ENCODE results near the gene ADCY1. TPM values are rescaled to one million over a fixed set of nuclear protein-coding genes. Genes with fewer than 3 reads are reported as not detected.

ADCY1 gene
- total RNA-seq, 1 donor from 2014 or later: 4.7 TPM

DNA sequence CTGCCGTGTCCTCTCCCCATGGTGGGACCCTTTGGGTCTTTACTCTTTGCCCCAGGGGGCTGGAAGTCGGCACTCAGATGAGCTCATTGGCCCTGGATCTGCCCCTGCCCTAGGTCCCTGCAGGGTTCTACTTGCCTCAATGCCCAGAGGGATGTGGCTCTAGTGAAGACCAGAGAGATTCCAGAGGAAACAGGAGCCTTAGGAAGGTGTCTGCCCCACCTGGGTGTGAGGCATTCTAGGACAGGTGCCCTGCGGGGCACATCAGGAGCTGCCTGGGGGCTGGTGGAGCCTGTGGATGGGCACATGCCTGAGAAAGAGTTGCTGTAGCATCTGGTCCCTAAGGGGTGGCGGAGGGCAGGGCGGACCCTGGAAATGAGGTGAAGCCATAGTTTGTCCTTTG lies 128.6 kb downstream of the ADCY1 start:
- TF ChIP-seq, protein P1, sequence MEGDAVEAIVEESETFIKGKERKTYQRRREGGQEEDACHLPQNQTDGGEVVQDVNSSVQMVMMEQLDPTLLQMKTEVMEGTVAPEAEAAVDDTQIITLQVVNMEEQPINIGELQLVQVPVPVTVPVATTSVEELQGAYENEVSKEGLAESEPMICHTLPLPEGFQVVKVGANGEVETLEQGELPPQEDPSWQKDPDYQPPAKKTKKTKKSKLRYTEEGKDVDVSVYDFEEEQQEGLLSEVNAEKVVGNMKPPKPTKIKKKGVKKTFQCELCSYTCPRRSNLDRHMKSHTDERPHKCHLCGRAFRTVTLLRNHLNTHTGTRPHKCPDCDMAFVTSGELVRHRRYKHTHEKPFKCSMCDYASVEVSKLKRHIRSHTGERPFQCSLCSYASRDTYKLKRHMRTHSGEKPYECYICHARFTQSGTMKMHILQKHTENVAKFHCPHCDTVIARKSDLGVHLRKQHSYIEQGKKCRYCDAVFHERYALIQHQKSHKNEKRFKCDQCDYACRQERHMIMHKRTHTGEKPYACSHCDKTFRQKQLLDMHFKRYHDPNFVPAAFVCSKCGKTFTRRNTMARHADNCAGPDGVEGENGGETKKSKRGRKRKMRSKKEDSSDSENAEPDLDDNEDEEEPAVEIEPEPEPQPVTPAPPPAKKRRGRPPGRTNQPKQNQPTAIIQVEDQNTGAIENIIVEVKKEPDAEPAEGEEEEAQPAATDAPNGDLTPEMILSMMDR (IDR thresholded peaks at IDR 0.05; ENCODE audit: unreplicated experiment): no peak
- no peak overlapping the region for H3K27ac Mint-ChIP-seq
- no peaks in the 10 kb centered on the region for H3K36me3 Mint-ChIP-seq
- H3K4me1 Mint-ChIP-seq: no peaks in the 10 kb centered on the region
- H3K4me3 Mint-ChIP-seq: no peak overlapping the region
- peaks cover 16% of the 10 kb centered on the region for H3K27me3 Mint-ChIP-seq (ENCODE audit: low read depth)
- no peak for DNase-seq (ENCODE audit: low spot score in 2 of 2, unreplicated experiment in 2 of 2)
- no peaks in the 10 kb centered on the region for H3K9me3 Mint-ChIP-seq

DNA sequence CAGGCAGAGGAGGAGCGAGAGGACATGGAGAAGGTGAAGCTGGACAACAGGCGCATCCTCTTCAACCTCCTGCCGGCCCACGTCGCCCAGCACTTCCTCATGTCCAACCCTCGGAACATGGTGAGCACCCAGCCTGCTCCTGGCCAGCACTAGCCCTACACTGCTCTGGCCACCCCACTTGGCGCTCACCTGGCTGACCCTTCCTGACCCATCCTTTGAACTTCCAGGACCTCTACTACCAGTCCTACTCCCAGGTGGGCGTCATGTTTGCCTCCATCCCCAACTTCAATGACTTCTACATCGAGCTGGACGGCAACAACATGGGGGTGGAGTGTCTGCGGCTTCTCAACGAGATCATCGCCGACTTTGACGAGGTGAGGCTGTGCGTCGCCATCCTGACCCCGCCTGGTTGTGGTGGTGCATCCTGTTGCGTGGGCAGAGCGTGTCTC lies 129.2 kb downstream of the ADCY1 start:
- H3K4me1 Mint-ChIP-seq: no peaks in the 10 kb centered on the region
- peaks cover 16% of the 10 kb centered on the region for H3K27me3 Mint-ChIP-seq (ENCODE audit: low read depth)
- H3K9me3 Mint-ChIP-seq: no peaks in the 10 kb centered on the region
- H3K4me3 Mint-ChIP-seq: no peak overlapping the region
- TF ChIP-seq, protein P1 (IDR thresholded peaks at IDR 0.05; ENCODE audit: unreplicated experiment): no peak
- H3K36me3 Mint-ChIP-seq: no peaks in the 10 kb centered on the region
- peak in 1 of 2 experiments; percentile 34 for DNase-seq (ENCODE audit: low spot score in 2 of 2, unreplicated experiment in 2 of 2)
- H3K27ac Mint-ChIP-seq: no peak overlapping the region

DNA sequence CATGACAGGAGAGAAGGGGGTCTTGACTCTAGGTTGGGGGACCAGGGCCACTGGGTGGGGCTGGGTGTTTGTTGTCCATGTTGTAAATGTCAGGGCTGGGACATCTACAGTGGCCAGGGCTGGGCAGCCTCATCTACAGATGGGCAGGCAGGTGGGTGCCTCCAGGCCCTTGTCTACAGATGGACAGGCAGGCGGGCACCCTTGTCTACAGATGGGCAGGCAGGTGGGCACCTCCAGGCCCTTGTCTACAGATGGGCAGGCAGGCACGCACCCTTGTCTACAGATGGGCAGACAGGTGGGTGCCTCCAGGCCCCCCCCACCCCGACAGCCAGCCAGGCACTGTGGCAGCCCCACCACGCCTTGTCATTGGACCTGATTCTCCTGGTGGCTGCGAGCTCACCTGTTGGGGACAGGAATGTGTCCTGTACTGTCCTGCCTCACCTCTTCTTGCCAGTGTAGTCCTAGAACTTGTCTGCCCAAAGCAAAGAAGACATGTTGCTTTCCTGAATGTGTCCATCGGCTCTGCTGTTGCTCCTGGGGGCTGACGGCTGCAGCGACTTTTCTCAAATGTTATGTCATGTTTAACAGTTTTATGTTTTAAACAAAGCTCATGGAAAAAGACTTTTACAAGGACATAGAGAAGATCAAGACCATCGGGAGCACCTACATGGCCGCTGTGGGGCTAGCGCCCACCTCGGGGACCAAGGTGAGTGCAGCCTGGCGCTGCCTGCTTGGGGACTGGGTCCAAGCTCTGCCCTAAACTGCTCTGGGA lies 129.9 kb downstream of the ADCY1 start:
- no peaks in the 10 kb centered on the region for H3K9me3 Mint-ChIP-seq
- no peak overlapping the region for H3K4me3 Mint-ChIP-seq
- peak in 1 of 2 experiments; percentile 28 for DNase-seq (ENCODE audit: low spot score in 2 of 2, unreplicated experiment in 2 of 2)
- H3K4me1 Mint-ChIP-seq: no peaks in the 10 kb centered on the region
- H3K36me3 Mint-ChIP-seq: no peaks in the 10 kb centered on the region
- H3K27ac Mint-ChIP-seq: no peak overlapping the region
- TF ChIP-seq, protein P1 (IDR thresholded peaks at IDR 0.05; ENCODE audit: unreplicated experiment): no peak
- H3K27me3 Mint-ChIP-seq (ENCODE audit: low read depth): peaks cover 16% of the 10 kb centered on the region

DNA sequence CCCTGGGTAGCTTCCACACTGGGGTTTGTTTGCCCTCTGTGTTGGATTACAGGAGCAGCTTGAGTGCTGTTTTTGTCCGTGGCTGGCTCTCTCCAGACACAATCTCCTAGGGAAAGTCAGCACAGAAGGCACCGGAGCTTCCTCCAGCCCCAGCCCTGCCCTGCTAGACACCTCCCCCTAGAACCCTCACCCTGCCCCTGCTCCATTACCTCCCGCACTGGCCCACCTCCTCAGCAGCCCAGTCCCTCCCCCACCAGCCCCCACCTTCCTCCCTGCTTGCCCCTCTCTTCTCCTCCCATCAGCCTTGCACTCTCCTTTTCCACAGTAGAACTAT lies 130.5 kb downstream of the ADCY1 start:
- TF ChIP-seq, protein P1 (IDR thresholded peaks at IDR 0.05; ENCODE audit: unreplicated experiment): no peak
- Mint-ChIP-seq H3K27ac (no peak overlapping the region), H3K27me3 (ENCODE audit: low read depth) (peaks cover 16% of the 10 kb centered on the region), H3K9me3 (no peaks in the 10 kb centered on the region), H3K4me3 (no peak overlapping the region), H3K4me1 (no peaks in the 10 kb centered on the region), H3K36me3 (no peaks in the 10 kb centered on the region)
- peak in 1 of 2 experiments; percentile 17 for DNase-seq (ENCODE audit: low spot score in 2 of 2, unreplicated experiment in 2 of 2)

DNA sequence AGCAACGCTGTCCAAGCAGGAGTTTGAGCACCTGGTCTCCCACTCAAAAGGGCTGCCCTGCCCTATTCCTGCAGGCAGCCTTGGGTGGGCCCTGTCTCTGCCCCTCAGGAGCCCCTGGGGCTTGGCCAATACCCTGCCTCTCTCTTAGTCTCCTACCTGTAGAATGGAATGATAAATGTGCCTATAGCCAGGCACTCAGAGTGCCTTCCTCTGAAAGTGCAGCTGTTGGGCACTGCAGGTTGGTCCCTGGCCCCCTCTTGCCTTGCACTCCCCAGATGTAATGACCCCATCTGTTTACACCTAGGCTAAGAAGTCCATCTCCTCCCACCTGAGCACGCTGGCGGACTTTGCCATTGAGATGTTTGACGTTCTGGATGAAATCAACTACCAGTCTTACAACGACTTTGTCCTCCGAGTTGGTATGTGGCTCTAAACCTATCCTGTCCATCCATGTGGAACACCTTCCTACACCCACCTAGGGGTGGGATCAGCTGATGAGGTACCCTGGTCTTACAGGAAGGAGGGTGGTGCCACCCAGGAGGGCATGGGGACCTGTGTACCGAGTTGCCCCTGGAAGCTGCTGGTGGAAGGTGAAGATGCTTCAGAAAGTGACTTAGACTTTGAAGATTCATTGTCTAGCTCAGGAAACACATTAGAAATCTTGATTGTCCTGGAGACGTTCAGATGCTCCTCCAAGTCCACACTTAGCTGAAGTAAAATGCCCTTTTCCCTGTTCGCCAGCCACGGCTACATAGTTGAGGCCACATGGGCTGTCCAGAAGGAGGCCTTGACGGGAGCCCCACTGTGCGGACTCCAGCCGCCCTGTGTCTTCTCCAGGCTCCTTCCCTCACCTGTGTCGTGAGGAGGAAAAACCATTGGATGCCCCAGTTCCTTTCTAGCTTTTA lies 134.1 kb downstream of the ADCY1 start:
- Mint-ChIP-seq H3K27me3 (ENCODE audit: low read depth) (peaks cover 7% of the 10 kb centered on the region), H3K36me3 (no peaks in the 10 kb centered on the region), H3K9me3 (no peaks in the 10 kb centered on the region), H3K27ac (no peak overlapping the region), H3K4me3 (no peak overlapping the region), H3K4me1 (no peaks in the 10 kb centered on the region)
- DNase-seq (ENCODE audit: low spot score in 2 of 2, unreplicated experiment in 2 of 2): no peak
- TF ChIP-seq, protein P1 (IDR thresholded peaks at IDR 0.05; ENCODE audit: unreplicated experiment): no peak
